Neuronal stem cell (in vitro differentiated cells): ENCODE data around the gene ZSCAN12.

Experiments
- DNase-seq: peaks from one replicate; pipeline ENCODE4 v3.0.0-alpha.2; 2013; ENCODE audit warnings: low spot score
- H2AFZ ChIP-seq: one replicate; pipeline ENCODE4 v1.6.1; 2013; ENCODE audit warnings: mild to moderate bottlenecking, low read length, inconsistent platforms
- H2AK5ac ChIP-seq: 2 replicates; pipeline ENCODE4 v1.6.1; 2013; ENCODE audit warnings: low read depth, mild to moderate bottlenecking, inconsistent platforms, low read length, moderate library complexity, mixed read lengths
- H2BK120ac ChIP-seq: 2 replicates; pipeline ENCODE4 v1.6.1; 2013; ENCODE audit warnings: low read depth, mild to moderate bottlenecking, inconsistent platforms, low read length, moderate library complexity, mixed read lengths
- H2BK12ac ChIP-seq: one replicate; pipeline ENCODE4 v1.6.1; 2013; ENCODE audit warnings: low read length, inconsistent platforms
- H2BK15ac ChIP-seq: 2 replicates; pipeline ENCODE4 v1.6.1; 2013; ENCODE audit warnings: mild to moderate bottlenecking, low read length, inconsistent platforms, mixed read lengths
- H2BK5ac ChIP-seq: one replicate; pipeline ENCODE4 v1.6.1; 2013; ENCODE audit warnings: inconsistent platforms, mild to moderate bottlenecking, low read length, moderate library complexity
- H3K14ac ChIP-seq: one replicate; pipeline ENCODE4 v1.6.1; 2013; ENCODE audit warnings: low read length, inconsistent platforms
- H3K18ac ChIP-seq: 2 replicates; pipeline ENCODE4 v1.6.1; 2013; ENCODE audit warnings: low read length, inconsistent platforms
- H3K23ac ChIP-seq: 2 replicates; pipeline ENCODE4 v1.6.1; 2013; ENCODE audit warnings: low read depth, mild to moderate bottlenecking, mixed read lengths, low read length, inconsistent platforms; ENCODE audit not compliant: poor library complexity
- H3K27ac ChIP-seq: replicated peaks from 3 replicates; pipeline ENCODE4 v1.5.1; 2013; ENCODE audit warnings: low read length, inconsistent platforms
- H3K27me3 ChIP-seq, 3 experiments: 2 replicates each; pipeline ENCODE4 v1.6.1; 2013; ENCODE audit warnings: low read length in 3 of 3, mild to moderate bottlenecking in 2 of 3, inconsistent platforms in 1 of 3, low read depth in 1 of 3, mixed read lengths in 1 of 3, moderate library complexity in 1 of 3; ENCODE audit not compliant: control insufficient read depth in 3 of 3, insufficient read depth in 3 of 3
- H3K36me3 ChIP-seq, 2 donors: replicated peaks in 1 of 2; 2 replicates each; pipeline ENCODE4 v1.6.1; 2013; ENCODE audit warnings: low read length in 2 of 2; ENCODE audit not compliant: control insufficient read depth in 2 of 2, insufficient read depth in 2 of 2
- H3K4ac ChIP-seq: 2 replicates; pipeline ENCODE4 v1.6.1; 2013; ENCODE audit warnings: inconsistent platforms, mild to moderate bottlenecking, low read length, moderate library complexity
- H3K4me1 ChIP-seq, 2 donors: 1 replicate in 1 of 2; 2 replicates in 1 of 2; pipeline ENCODE4 v1.6.1; 2013; ENCODE audit warnings: low read length in 2 of 2, low read depth in 1 of 2; ENCODE audit not compliant: control insufficient read depth in 2 of 2, insufficient read depth in 1 of 2
- H3K4me2 ChIP-seq: one replicate; pipeline ENCODE4 v1.6.1; 2013; ENCODE audit warnings: mild to moderate bottlenecking, low read length, inconsistent platforms; ENCODE audit not compliant: insufficient read depth, poor library complexity, severe bottlenecking
- H3K4me3 ChIP-seq, 2 donors: 2 replicates each; pipeline ENCODE4 v1.5.1; 2013; ENCODE audit warnings: low read length in 2 of 2, mild to moderate bottlenecking in 2 of 2, inconsistent platforms in 1 of 2, moderate library complexity in 1 of 2
- H3K79me1 ChIP-seq: one replicate; pipeline ENCODE4 v1.6.1; 2013; ENCODE audit warnings: low read depth, mild to moderate bottlenecking, inconsistent platforms, low read length, moderate library complexity
- H3K9ac ChIP-seq: one replicate; pipeline ENCODE4 v1.6.1; 2013; ENCODE audit warnings: mild to moderate bottlenecking, low read depth, low read length, inconsistent platforms; ENCODE audit not compliant: poor library complexity
- H3K9me3 ChIP-seq, 2 donors: replicated peaks in 1 of 2; 2 replicates each; pipeline versions ENCODE3 to v1.6.1; 2013; ENCODE audit warnings: low read length in 2 of 2, mild to moderate bottlenecking in 2 of 2, inconsistent platforms in 1 of 2, low read depth in 1 of 2, mixed read lengths in 1 of 2, moderate library complexity in 1 of 2; ENCODE audit not compliant: control insufficient read depth in 2 of 2, insufficient read depth in 1 of 2
- H4K8ac ChIP-seq: one replicate; pipeline ENCODE4 v1.6.1; 2013; ENCODE audit warnings: low read depth, mild to moderate bottlenecking, inconsistent platforms, low read length, moderate library complexity
- H4K91ac ChIP-seq: one replicate; pipeline ENCODE4 v1.6.1; 2013; ENCODE audit warnings: low read length, low read depth, mild to moderate bottlenecking, inconsistent platforms; ENCODE audit not compliant: poor library complexity
- WGBS, 2 donors: extraction: QIAGEN DNeasy Blood & Tissue Kit; methylation state at CpG; one replicate each; pipeline ENCODE4 v1.1.7; 2013; ENCODE audit warnings: missing lambda C conversion rate in 2 of 2, mixed read lengths in 1 of 2; ENCODE audit not compliant: insufficient read length in 2 of 2, insufficient replicate concordance in 1 of 2; ENCODE audit errors: extremely low coverage in 2 of 2; 5-methylcytosine and 5-hydroxymethylcytosine counted together

Gene ZSCAN12

DNA sequence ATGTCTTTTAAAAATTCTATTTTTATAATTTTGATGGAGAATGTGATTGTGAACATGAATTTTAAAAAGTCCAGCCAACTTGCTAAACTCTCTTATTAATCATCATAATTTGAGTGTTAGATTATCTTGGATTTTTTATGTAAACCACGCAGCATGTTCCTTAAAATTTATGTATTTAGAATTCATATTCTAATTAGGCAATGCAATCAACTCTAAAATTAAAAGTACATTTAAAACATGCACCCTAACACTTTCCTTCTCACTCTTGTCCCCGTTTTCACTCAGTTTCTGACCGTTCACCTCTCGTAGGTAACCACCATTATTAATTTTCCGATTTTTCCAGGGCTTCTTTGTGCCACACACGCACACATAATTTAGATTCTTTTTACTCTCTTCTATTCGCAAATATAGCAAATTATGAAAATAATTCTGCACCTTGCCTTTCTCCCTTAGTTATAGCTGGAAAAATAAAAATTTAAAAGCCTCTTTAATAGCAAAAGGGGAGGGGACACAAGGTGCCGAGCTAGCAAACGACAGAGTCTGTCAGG, 50.1 kb downstream of the ZSCAN12 start:
- peaks cover 4 to 11% of the 10 kb centered on the region in 2 donors for H3K9me3 ChIP-seq
- no peak overlapping the region for H3K23ac ChIP-seq
- no peak overlapping the region for H3K4ac ChIP-seq
- H3K36me3 ChIP-seq: peaks cover 0 to 11% of the 10 kb centered on the region in 2 donors
- H2BK12ac ChIP-seq: no peak overlapping the region
- peaks cover 0 to 17% (median 0%) of the 10 kb centered on the region in 3 experiments for H3K27me3 ChIP-seq
- H2BK120ac ChIP-seq: no peak overlapping the region
- H4K91ac ChIP-seq: no peak overlapping the region
- H3K4me3 ChIP-seq: peak overlapping the region; percentile 97 to 98
- H3K79me1 ChIP-seq: peaks cover 1% of the 10 kb centered on the region
- H3K14ac ChIP-seq: no peak overlapping the region
- WGBS, 2 donors: no CpG with 5 or more reads among the region's 9 CpGs
- H3K27ac ChIP-seq: no peak overlapping the region
- H2BK15ac ChIP-seq: no peak overlapping the region
- H3K9ac ChIP-seq: no peak overlapping the region
- no peaks in the 10 kb centered on the region for H3K4me1 ChIP-seq
- H4K8ac ChIP-seq: no peak overlapping the region
- H2AFZ ChIP-seq: peak overlapping the region; percentile 88
- H2BK5ac ChIP-seq: no peak overlapping the region
- peak overlapping the region; percentile 54 for H3K4me2 ChIP-seq
- no peak for DNase-seq
- no peak overlapping the region for H2AK5ac ChIP-seq
- no peak overlapping the region for H3K18ac ChIP-seq

DNA sequence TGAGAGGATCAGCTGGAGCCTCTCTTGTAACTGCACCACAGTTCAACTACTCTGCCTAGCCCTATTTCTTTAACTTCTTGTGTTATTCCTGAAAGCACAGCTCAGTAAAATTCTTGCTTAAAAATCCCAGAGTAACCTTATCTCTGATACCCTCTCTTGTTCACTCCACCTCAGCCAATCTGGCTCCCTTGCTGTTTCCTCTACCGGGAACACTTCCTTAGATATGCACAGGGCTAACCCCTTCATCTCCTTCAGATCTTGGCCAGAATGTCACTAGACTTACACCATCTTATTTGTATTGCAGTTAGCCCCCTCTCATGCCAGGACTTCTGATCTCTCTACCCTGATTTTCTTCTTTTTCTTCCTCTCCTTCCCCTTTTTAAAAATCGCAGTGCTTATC, 52.4 kb downstream of the ZSCAN12 start:
- no peak overlapping the region for H3K4ac ChIP-seq
- H2AFZ ChIP-seq: no peak overlapping the region
- H3K4me2 ChIP-seq: no peak overlapping the region
- no peak overlapping the region for H2BK120ac ChIP-seq
- no CpG with 5 or more reads among the region's 2 CpGs for WGBS, 2 donors
- H3K18ac ChIP-seq: no peak overlapping the region
- H3K27me3 ChIP-seq: peaks cover 0 to 19% (median 0%) of the 10 kb centered on the region in 3 experiments
- H3K4me3 ChIP-seq: no peak overlapping the region
- DNase-seq: no peak
- H3K14ac ChIP-seq: no peak overlapping the region
- H3K79me1 ChIP-seq: no peaks in the 10 kb centered on the region
- H4K91ac ChIP-seq: no peak overlapping the region
- no peak overlapping the region for H3K27ac ChIP-seq
- H2BK5ac ChIP-seq: no peak overlapping the region
- no peak overlapping the region for H2AK5ac ChIP-seq
- no peak overlapping the region for H2BK12ac ChIP-seq
- no peak overlapping the region for H3K9ac ChIP-seq
- H3K36me3 ChIP-seq: no peaks in the 10 kb centered on the region
- H3K4me1 ChIP-seq: no peaks in the 10 kb centered on the region
- H3K9me3 ChIP-seq: no peaks in the 10 kb centered on the region
- H2BK15ac ChIP-seq: no peak overlapping the region
- H4K8ac ChIP-seq: no peak overlapping the region
- no peak overlapping the region for H3K23ac ChIP-seq

DNA sequence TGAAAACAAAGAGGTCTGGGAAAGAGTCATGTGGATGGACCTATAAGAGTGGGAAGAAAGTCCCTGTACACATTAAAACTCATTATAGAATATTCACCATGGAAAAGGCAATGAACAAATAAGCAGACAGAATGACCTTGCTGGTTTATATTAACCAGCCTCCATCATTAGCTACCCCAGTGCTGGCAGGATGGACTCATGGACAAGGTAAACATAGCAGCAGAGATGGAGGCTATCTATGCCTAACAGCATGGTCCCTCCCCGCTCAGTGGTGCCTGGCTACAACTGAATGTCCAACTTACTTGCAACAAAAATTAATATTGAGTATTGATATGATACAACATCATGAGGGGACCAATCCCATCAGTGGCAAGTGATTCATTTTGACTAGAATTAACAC, 54.3 kb downstream of the ZSCAN12 start:
- Histone ChIP-seq H2BK15ac (no peak overlapping the region), H2BK5ac (no peak overlapping the region), H3K79me1 (no peaks in the 10 kb centered on the region), H3K27me3 (peaks cover 0 to 19% (median 0%) of the 10 kb centered on the region in 3 experiments), H3K23ac (no peak overlapping the region), H3K18ac (no peak overlapping the region), H3K4me3 (no peak overlapping the region), H3K27ac (no peak overlapping the region), H3K14ac (no peak overlapping the region), H3K36me3 (no peaks in the 10 kb centered on the region), H3K4ac (no peak overlapping the region), H3K9ac (no peak overlapping the region), H3K4me1 (no peaks in the 10 kb centered on the region), H4K91ac (no peak overlapping the region), H3K4me2 (no peak overlapping the region), H2BK120ac (no peak overlapping the region), H2AK5ac (no peak overlapping the region), H3K9me3 (no peaks in the 10 kb centered on the region), H2BK12ac (no peak overlapping the region), H2AFZ (no peak overlapping the region), H4K8ac (no peak overlapping the region)
- no peak for DNase-seq
- no CpG with 5 or more reads among the region's 1 CpG for WGBS, 2 donors

DNA sequence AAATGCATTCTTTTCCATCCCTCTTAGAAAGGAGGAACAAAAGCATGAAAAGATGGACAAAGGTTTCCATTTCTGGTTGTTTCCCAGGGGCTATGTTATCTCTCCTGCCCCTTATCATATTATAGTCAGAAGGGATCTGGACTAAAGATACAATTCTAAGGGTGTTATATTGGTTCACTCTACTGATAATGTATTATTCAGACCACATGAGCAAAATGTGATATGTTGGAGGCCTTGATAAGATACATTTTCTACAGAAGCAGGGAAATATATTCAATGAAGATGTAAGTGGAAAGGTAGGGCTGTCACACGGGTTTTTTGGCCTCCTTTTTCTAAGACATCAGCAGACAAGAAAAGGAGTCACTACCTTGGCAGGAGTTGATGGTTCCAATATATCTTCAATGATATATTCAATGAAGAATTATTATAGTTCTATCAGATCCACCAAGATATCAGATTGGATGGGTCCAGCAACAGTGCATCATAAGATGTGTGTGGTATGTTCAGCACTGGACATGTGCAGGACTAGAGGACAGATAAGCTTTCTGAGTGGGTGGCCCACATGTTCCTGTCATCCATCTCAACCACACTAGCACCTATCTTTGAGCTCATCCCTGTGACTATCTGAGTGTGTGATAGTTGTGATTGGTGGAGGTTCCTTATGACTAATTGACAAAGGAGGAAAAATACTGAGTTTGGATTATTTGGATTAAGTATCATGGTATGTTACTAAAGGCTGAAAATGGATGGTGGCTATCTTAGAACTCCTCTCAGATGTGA, 55.5 kb downstream of the ZSCAN12 start:
- no peak overlapping the region for H3K4ac ChIP-seq
- H3K36me3 ChIP-seq: no peaks in the 10 kb centered on the region
- no peak overlapping the region for H4K91ac ChIP-seq
- H2AFZ ChIP-seq: no peak overlapping the region
- H3K18ac ChIP-seq: no peak overlapping the region
- no peak for DNase-seq
- no CpG with 5 or more reads among the region's 1 CpG for WGBS, 2 donors
- peaks cover 0 to 19% (median 0%) of the 10 kb centered on the region in 3 experiments for H3K27me3 ChIP-seq
- H2BK5ac ChIP-seq: no peak overlapping the region
- no peak overlapping the region for H2BK12ac ChIP-seq
- H3K79me1 ChIP-seq: no peaks in the 10 kb centered on the region
- no peak overlapping the region for H4K8ac ChIP-seq
- H2BK120ac ChIP-seq: no peak overlapping the region
- H3K4me3 ChIP-seq: no peak overlapping the region
- H3K23ac ChIP-seq: no peak overlapping the region
- no peaks in the 10 kb centered on the region for H3K4me1 ChIP-seq
- no peak overlapping the region for H3K14ac ChIP-seq
- no peak overlapping the region for H3K9ac ChIP-seq
- H3K4me2 ChIP-seq: no peak overlapping the region
- H3K27ac ChIP-seq: no peak overlapping the region
- no peak overlapping the region for H2AK5ac ChIP-seq
- no peaks in the 10 kb centered on the region for H3K9me3 ChIP-seq
- no peak overlapping the region for H2BK15ac ChIP-seq
